SU-DHL-6 (cell line): ENCODE results near the gene PC.

Source experiments
- CTCF ChIP-seq: fragments of 200-600 bp; sonication (generic); IDR thresholded peaks from one replicate; pipeline ENCODE4 v1.5.1; 2017; ENCODE audit warnings: antibody characterized with exemption, mild to moderate bottlenecking, low read length, moderate library complexity; ENCODE audit not compliant: insufficient read depth, poor library complexity, severe bottlenecking
- EZH2phosphoT487 ChIP-seq: fragments of 200-600 bp; sonication (generic), shearing (Covaris generic); conservative IDR thresholded peaks from 2 replicates; pipeline ENCODE4 v1.6.1; 2018; ENCODE audit warnings: mild to moderate bottlenecking, antibody characterized with exemption, low read length, moderate library complexity, mixed read lengths

- TF ChIP-seq CTCF (no peak), EZH2phosphoT487 (no peak)
Measured at GRCh38 chr11:66879000-66879399, 79.2 kb downstream of the PC start.
